A673 (cell line): Measurements from ENCODE around the gene HLCS.

Experiments used
- CTCF ChIP-seq: fragments of 300-800, 200-600 bp; sonication (generic); conservative IDR thresholded peaks from 2 replicates; pipeline ENCODE4 v1.5.1; 2017; ENCODE audit warnings: low read depth, mild to moderate bottlenecking, antibody characterized with exemption, low read length, moderate library complexity, mixed read lengths
- EZH2 ChIP-seq: fragments of 200-600 bp; sonication (generic); IDR thresholded peaks from 2 replicates; pipeline ENCODE4 v1.6.1; 2017; ENCODE audit warnings: borderline replicate concordance, low read depth, mild to moderate bottlenecking, mixed read lengths, antibody characterized with exemption, low read length; ENCODE audit not compliant: poor library complexity, severe bottlenecking

- no peak for TF ChIP-seq CTCF
- no peak for TF ChIP-seq EZH2
Measured at GRCh38 chr21:36718951-36719501, 247.4 kb downstream of the HLCS start.
